ENCODE data around the gene ABHD12.
"Not testable (repeated sequence)": the region's sequence is repeated elsewhere in the genome, so short reads cannot be mapped to it uniquely, and the experiment has no call there.

Gene ABHD12

DNA sequence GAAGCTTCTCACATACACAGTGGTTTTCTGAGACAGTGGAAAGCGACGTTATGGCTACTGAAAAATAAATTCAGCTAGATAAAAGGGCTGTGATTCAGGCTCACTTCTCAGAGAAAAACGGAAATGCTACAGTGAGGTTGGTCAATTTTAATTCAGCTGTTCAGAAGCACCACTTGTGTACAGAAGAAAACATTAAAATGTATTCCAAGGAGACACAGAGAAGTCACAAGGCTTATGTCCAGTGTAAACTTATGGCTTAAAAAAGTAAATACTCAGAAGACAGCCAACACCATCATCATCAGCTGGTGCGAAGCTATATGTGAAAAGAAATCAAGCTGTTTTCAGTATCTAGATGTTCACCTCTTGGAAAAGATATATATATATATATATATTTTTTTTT is 68.6 kb downstream of the ABHD12 start:
- no peak for DNase-seq (ENCODE audit: low read depth)

DNA sequence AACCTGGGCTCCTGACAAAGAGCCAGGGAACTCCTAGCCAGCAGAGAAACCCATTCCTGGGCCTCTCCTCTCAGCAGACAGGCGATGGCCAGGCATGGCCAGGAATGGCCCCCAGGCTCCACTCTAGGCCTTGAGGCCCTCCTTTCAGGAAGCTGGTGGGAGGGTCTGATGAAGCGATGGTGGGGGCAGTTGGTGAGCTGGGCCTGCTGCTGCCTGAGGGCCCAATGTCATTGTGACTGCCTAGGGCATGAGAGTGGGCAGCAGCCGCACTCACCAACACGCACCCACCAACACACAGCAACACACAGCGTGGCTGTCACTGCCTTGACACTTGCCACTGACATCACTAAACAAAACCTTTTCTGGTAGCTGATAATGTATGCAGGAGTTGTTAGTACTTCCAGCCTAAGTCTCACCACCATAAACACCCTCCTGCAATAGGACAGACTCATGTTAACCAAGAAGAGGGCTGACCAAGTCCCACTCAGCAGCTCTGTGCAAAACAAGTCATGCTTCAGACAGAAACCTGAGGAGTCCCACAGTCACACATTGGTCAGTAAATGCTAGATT is 69.3 kb downstream of the ABHD12 start:
- no peak for DNase-seq (ENCODE audit: low read depth)

- DNase-seq (ENCODE audit: low read depth): no peak
Measured at GRCh38 chr20:25320035-25320800, 70.4 kb downstream of the ABHD12 start.

DNA sequence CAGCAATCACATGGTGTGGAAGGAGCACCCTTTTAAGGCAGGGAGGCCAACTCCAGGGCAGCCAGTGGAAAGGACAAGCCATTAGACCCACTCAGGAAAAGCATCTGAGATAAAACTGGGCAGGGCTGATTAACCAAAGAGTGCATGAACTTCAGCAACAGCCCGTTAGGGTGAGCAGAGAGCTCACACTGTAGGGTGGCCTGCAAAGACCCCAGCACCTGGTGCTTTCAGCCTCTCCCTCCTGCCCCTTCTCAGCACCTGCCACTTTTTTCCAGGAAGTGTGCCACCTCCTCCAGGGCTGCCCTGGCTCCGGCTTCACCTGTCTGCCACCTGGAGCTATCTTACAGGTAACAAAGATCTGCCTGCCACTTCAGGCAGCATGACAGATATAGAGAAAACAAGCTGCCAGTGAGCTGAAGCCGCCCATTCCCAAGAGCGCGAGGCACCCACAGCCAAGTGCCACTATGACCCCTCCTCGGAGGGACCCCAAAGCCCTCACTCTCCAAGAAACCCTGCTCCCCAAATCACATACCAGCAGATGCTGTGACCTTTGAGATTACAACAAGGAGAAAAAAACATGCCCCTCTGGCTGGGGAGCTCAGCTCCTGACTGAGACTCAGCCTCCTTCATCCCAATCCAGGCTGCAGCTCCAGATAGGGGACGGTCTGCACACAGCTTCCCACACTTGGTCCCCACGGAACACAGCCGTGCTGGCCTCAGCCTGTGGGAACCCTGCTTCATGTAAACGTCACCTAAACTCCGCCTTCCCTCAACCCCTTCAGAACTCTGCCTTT is 71.2 kb downstream of the ABHD12 start:
- DNase-seq (ENCODE audit: low read depth): no peak

GRCh38 chr20:25318471-25319240 is 72.0 kb downstream of the ABHD12 start:
- no peak for DNase-seq (ENCODE audit: low read depth)

- no peak for DNase-seq (ENCODE audit: low read depth)
Measured at GRCh38 chr20:25317351-25318075, 73.1 kb downstream of the ABHD12 start.

- no peak for DNase-seq (ENCODE audit: low read depth)
Measured at GRCh38 chr20:25316506-25317190, 74.0 kb downstream of the ABHD12 start.

DNA sequence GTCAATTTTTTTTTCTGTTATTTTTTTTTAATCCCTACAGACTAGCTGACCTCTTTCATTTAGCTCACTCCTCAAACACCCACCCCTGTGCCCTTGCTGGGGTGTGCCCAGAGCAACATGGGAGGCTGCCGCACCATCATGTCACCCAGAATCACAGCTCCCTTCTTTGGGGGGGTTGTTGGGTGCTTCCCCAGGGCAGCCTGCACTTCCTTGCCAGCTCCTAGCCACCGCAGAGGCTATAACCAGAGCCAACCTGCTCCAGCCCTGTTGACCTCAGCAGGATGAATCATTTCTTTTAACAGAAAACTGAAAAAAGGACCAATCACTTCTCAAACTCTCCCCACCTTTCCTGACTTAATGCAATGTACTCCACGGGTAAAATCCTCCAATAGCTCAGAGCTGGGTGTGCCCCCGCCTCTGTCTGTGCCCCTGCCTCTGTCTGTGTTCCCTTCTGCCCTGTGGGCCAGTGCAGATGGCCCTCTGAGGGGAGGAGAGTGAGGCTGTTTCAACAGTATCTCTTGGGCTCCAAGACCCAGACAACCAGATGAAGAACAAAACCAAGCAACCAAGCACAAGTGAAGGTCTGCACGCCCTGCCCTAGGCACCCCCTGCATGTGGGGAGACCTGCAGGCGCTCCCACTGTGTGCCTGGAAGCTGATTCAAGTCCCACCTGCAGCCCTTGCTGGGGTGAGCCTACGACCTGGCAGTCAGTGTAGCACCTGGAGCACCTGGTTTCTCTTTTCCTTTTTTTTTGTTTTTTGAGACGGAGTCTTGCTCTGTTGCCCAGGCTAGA is 75.0 kb downstream of the ABHD12 start:
- DNase-seq (ENCODE audit: low read depth): no peak

GRCh38 chr20:25314497-25315417 is 75.9 kb downstream of the ABHD12 start:
- DNase-seq (ENCODE audit: low read depth): no peak

DNA sequence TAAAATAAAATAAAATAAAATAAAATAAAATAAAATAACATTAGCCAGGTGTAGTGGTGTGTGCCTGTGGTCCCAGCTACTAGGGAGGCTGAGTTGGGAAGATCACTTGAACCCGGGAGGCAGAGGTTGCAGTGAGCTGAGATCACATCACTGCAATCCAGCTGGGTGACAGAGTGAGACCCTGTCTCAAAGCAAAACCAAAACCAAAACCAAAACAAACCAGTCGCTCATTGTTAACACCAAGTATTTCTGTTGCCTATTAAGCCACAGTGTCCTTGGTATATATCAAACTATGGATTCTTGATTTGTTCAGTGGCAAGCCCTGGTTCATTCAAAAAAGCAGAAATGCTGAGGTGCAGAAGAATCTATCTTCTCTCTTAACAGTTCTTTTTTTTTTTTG is 77.0 kb downstream of the ABHD12 start:
- no peak for DNase-seq (ENCODE audit: low read depth)

DNA sequence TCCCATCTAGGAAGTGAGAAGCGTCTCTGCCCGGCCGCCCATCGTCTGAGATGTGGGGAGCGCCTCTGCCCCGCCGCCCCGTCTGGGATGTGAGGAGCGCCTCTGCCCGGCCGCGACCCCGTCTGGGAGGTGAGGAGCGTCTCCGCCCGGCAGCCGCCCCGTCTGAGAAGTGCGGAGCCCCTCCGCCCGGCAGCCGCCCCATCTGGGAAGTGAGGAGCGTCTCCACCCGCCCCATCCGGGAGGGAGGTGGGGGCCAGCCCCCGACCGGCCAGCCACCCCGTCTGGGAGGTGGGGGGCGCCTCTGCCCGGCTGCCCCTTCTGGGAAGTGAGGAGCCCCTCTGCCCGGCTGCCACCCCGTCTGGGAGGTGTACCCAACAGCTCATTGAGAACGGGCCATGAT is 77.9 kb downstream of the ABHD12 start:
- DNase-seq (ENCODE audit: low read depth): not testable (repeated sequence)

DNA sequence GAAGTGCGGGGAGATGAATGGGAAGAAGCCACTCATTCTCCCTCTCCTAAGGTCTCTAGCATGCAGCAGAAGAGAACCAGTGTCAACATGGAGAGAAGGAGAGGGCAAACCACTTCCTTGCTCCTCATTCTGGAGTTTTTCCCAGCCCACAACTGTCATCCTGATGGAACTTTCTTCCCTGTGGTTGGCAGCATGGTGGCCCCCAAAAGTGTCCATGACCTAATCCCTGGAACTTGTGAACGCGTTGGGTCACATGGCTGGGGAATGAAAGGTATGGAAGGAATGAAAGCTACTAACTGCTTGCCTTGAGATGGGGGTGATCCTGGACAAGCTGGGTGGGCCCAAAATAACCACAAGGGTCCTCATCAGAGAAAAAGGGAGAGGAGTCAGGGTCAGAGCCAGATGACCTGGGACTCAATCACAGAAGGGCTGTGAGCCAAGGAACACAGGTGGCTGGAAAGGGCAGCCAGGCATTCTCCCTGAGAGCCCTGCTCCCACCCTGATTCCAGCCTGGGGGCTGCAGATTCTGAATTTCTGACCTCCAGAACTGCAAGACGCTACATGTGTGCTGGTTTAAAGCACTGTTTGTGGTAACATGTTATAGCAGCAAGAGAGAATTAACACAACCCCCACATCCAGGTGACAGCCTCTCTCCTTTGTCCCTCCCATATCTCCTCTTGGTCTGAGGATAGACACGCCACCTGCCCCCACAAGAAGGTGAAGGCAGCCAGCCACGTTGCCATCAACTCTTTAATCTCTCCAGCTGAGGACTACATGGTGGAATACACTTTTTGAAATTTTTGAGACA is 79.5 kb downstream of the ABHD12 start:
- no peak for DNase-seq (ENCODE audit: low read depth)

- DNase-seq (ENCODE audit: low read depth): peak; percentile 18
Measured at GRCh38 chr20:25310268-25310920, 80.2 kb downstream of the ABHD12 start.

GRCh38 chr20:25309395-25310267 is 81.0 kb downstream of the ABHD12 start:
- DNase-seq (ENCODE audit: low read depth): no peak

DNA sequence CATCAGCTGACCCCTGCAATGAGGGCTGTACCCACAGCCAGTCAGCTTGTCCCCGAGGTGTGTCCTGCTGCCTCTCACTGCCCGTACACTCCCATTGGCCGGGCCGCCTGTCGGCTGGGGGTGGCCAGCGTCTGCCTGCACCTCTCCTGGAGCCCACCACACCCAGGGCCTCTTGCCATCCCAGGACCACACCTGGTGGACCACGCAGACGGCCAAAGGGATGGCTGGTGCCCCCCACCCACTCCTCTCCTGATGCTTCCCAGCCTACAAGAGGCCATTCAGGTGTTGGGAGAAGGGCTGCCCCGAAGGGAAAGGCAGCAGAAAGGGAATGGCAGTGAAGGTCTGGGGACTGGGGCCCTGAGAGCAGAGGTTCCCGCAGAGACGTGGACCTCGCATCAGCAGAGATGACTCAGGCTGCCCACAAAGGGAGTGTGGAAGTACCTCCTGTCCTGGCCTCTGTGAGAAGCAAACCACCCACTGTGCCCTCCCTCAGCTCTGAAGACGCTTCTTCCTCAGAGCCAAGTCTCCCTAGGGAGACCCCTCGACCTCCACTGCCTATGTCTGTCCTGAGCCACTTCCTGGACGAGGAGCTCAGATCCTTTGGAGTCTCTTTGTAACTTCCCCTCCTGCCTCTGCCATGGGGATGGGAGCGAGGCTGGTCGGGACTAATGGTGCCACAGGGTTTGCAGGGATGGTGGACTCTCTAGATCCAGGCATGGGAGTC is 81.8 kb downstream of the ABHD12 start:
- no peak for DNase-seq (ENCODE audit: low read depth)

- DNase-seq (ENCODE audit: low read depth): no peak
Measured at GRCh38 chr20:25308083-25308491, 82.5 kb downstream of the ABHD12 start.
